HG03108 (cell line): ENCODE measurements around the gene PRX.

ENCODE experiments used
- ATAC-seq: cut with Tn5 transposase; IDR thresholded peaks from one replicate; pipeline ENCODE4 v1.9.1; 2021; ENCODE audit warnings: moderate library complexity; ENCODE audit not compliant: unreplicated experiment

PRX gene

GRCh38 chr19:40369797-40370196, 43.4 kb downstream of the PRX start:
- ATAC-seq: no peak

GRCh38 chr19:40367577-40368434, 45.4 kb downstream of the PRX start:
- no peak for ATAC-seq

DNA sequence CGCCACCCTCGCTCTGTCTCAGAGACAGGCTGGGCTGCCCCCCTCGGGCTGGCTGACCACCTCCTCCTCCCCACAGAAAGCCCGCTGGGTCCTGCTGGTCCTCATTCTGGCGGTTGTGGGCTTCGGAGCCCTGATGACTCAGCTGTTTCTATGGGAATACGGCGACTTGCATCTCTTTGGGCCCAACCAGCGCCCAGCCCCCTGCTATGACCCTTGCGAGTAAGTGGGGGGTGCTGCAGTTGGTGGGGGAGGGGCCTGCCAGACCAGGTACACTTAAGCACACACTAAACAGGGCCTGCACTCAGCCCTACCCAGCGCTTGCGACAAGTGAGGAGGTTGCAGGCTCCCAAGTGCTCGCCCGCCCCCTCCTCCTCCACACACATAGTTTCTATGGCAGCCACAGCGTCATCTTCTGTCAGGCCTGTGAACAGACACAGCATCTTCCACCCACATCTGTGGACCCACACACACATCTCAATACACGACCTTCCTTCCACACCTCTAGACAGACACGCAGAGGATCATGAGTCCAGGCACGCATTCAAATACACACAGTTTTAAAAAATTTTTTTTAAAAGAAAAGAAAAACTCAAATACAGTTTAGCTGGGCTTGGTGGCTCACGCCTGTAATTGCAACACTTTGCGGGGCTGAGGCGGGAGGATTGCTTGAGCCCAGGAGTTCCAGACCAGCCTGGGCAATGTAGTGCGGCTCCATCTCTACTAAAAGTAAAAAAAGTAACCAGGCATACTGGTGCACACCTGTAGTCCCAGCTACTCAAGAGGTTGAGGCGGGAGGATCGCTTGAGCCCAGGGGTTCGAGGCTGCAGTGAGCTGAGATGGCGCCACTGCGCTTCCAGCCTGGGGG, 46.2 kb downstream of the PRX start:
- ATAC-seq: no peak

DNA sequence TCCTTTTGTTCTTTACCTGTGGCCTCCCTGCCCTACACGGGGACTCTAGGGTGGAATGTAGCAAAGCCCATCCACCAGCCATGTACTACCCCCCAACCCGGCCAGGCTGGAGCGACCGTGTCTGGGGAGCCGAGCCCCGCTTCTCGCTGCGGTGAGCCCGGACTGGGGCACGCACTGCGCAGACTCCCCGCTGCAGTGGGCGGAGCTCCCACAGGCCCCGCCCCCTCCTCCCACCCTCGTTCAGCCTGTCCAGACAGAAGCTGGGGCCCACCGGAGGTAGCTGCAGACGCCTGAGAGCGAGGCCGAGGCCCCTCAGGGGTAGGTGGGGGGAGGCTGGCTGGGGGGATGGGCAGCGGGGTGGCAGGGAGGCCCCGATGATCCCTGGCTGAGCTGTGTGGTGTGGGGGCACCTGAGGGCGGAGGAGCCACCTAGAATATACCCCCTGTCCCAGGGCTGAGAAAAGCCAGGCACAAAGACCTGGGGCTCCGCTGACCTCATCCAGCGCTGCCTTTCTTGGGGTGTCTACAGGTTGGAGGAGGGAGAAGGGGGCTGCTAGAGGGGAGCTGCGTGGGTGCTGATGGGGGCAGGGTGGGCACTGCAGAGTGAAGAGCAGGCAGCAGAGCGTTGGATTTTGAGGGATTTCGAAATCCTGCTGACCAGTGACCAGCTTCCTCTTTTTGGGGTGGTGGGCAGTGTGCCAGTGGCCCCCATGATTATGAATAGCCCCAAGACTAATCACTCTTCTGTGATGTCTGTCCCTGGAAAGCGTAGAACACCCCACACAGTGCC, 47.4 kb downstream of the PRX start:
- no peak for ATAC-seq

DNA sequence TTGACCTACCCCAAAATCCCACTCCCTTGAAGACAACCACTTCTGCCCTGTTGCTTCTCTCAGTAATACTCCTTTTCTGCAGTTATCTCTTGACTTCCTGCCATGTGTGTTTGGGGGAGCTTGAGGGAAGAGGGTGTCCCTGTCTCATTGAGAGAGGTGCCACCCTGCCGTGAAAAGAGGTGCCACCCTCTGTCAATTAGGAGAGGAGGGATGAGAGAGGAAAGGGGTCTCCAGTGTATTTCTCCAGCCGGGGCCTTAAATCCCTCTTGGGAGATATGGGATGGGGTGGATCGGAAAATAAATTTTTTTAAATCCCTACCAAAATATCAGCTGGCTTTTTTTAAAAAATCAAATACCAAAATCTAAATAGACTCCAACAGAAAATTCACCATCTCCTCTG, 48.2 kb downstream of the PRX start:
- ATAC-seq: no peak

DNA sequence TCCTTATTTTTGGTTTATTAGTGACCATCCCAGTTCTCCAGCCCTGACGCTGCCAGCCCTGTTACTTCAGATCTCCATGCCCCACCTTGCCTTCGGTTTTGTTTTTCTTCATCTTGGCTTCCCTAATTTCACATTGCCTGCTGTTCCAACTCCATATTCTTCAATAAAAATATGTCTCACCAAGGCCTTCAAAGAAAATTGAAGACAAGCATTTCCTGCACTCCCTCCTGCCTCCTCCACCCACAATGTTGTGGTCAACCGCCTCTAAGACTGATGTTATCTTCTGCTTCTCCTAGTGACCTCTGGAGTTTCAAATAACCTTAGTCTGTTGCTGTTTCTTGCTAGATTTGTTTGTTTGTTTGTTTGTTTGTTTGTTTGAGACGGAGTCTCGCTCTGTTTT, 50.1 kb downstream of the PRX start:
- no peak for ATAC-seq

- ATAC-seq: no peak
These were observed 51.0 kb downstream of the PRX start for GRCh38 chr19:40362160-40362559.

- no peak for ATAC-seq
These were observed 52.4 kb downstream of the PRX start for GRCh38 chr19:40360708-40361241.

- ATAC-seq: no peak
These were observed 53.0 kb downstream of the PRX start for GRCh38 chr19:40360020-40360707.

GRCh38 chr19:40358773-40359172, 54.4 kb downstream of the PRX start:
- ATAC-seq: no peak

- ATAC-seq: no peak
These were observed 55.5 kb downstream of the PRX start for GRCh38 chr19:40357640-40358039.

GRCh38 chr19:40356681-40357595, 56.2 kb downstream of the PRX start:
- ATAC-seq: no peak

GRCh38 chr19:40355975-40356680, 57.0 kb downstream of the PRX start:
- ATAC-seq: no peak

DNA sequence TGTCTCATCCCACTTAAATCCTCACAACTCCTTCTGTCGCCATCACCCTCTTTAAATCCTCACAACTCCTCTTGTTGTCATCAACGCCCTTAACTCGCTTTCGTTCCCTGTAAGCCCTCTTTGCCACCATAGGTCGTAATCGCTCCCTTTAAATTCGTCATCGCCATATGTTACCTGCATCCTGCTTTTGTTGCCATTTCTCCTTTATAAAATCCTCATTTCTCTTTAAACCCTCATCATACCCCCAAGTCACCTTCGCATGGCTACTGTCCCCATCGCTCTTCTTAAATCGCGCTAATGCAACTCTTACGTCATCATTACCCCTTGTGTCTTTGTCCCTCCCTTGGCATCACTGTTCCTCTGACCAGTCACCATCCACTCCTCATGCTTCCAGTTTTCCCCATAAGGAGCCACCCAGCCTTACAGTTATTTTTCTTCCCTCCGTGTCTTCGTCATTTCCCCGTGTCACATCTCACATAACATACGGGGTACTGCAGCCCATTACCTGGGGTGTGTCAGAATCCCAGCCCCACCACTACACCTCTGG, 64.1 kb downstream of the PRX start:
- no peak for ATAC-seq

DNA sequence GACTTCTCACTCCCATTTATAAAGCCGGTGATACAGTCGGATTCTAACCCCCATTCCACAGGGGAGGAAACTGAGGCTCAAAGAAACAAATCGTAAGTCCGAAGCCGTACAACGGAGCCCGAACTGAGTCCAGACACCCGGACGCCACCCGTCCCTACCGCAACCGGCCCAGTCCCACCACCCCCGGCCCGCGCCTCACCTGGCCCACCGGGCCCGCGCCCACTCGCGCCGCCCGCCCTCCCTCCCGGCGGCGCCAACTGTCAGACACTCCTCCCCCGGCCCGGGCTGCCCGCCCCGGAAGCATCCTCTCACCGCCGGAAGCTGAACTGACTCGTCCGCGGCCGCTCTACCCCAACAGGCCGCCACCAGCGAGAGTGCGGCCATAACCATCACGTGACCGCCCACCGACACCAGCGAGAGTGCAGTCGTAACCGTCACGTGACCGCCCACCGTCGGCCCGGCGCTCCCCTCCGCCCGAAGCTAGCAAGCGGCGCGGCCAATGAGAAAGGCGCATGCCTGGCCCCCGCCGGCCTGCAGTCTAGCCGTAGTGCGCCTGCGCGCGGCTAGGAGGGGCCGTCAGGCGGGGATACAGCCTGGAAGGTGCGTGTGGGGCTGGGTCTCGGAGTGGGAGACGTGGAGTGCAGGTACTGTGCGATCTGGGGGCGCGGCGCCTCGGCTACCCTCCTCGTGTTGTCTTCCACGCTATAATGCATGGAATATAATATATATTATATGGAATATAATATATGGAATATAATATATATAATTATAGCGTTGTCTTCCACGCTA, 64.9 kb downstream of the PRX start, which contains the start of the genes C19orf47 and PLD3:
TSS of gene C19orf47 (minus strand) at position 273 of the 789 bp plus-strand sequence. CDS start 6,540 bp downstream, outside the sequence.
TSS of gene PLD3 (plus strand) at position 571 of the 789 bp plus-strand sequence. CDS start 17,789 bp downstream, outside the sequence.
- peak; percentile 95 for ATAC-seq

DNA sequence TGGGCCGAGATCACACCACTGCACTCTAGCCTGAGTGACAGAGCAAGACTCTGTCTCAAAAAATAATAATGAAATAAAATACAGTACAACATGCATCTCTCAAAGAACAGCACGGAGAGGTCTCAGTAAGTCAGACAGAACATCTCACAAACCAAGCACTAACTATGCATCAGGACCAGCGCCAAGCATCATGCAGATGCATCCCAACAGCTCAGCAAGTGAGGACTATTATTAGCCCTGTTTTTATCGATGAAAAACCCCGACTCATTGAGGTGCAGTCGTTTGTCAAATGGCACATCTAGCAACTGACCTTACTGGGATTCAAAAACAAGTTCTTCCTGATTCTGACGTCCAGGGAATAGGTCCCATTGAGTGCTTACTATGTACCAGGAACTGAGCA, 68.8 kb downstream of the PRX start:
- ATAC-seq: no peak
